ENCODE results near the gene TXNDC11.

- TF ChIP-seq CTCF (conservative IDR thresholded peaks at IDR 0.05; ENCODE audit: low read depth in 2 of 2): no peak
- no peak for TF ChIP-seq REST (IDR thresholded peaks at IDR 0.05; ENCODE audit: unreplicated experiment)
- no peak for TF ChIP-seq ZNF331 (CRISPR knock-in tag; IDR thresholded peaks at IDR 0.05; ENCODE audit: low read depth)
- TF ChIP-seq EZH2 (IDR thresholded peaks at IDR 0.05; ENCODE audit: low read depth, unreplicated experiment): no peak
- TF ChIP-seq POLR2AphosphoS5 (IDR thresholded peaks at IDR 0.05; ENCODE audit: low read depth): no peak
- no peak for TF ChIP-seq EZH2phosphoT487 (IDR thresholded peaks at IDR 0.05; ENCODE audit: unreplicated experiment)
- no peak for TF ChIP-seq STAT1 (IDR thresholded peaks at IDR 0.05; ENCODE audit: unreplicated experiment)
- TF ChIP-seq ZNF114 (CRISPR knock-in tag; IDR thresholded peaks at IDR 0.05): no peak
- no peak for TF ChIP-seq JUNB (IDR thresholded peaks at IDR 0.05; ENCODE audit: unreplicated experiment)
- TF ChIP-seq NANOG (IDR thresholded peaks at IDR 0.05; ENCODE audit: borderline replicate concordance): no peak
- TF ChIP-seq ETS1 (IDR thresholded peaks at IDR 0.05): no peak
- TF ChIP-seq CREB1 (CRISPR knock-in tag; IDR thresholded peaks at IDR 0.05; ENCODE audit: low read depth): peak; percentile 60; the same call in 1 of the 2 replicates
- TF ChIP-seq ZNF462 (CRISPR knock-in tag; IDR thresholded peaks at IDR 0.05): no peak
Observed at GRCh38 chr16:11639925-11640899, 102.4 kb downstream of the TXNDC11 start.
